ENCODE data around the gene PCDH9.

DNA sequence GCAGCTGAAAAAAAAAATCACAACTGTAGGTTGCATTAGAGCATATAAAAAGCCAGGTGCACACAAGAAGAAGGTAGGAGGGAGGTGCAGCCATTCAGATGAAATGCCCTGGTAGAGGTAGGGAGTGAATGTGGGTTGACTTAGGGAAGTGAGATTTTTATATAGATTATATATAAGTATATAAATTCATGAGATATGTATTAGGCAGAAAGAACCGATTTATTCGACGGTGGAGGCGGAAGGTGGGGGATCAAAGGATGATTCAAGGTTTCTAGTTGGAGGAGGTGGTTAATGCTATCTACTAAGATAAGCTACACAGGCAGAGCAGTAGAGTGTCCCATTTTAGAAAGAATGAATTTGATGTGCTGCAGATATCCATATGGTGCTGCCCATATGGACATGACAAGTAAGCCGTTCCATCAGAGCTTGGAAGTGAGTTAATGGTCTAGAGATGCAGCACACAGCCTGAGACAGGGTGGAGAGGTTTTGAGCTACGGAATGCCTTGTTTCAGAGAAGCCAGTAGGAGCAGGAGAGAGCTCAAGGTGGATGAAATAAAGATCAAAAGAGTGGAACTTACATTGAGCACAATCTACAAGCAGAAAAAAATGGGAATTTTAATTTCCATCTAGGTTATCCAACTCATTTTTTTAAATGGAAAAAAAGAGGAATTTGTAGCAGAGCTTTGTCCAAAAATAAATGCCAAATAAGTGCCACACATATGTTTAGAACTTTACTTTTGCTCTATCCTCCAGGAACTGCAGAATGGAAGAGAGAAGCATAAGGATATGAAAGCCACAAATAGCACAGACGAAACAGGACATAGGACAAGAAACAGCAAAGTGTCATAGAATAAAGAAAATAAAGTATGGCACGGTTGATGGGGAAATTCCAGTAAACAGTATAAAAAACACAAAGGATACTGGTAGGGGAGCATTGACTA, 177.3 kb downstream of the PCDH9 start:
- TF ChIP-seq POLR2AphosphoS5 (IDR thresholded peaks at IDR 0.05; ENCODE audit: low read depth, low read length) (no peak), SIN3A (IDR thresholded peaks at IDR 0.05; ENCODE audit: borderline replicate concordance, low read depth, low read length) (no peak), TCF12 (IDR thresholded peaks at IDR 0.05) (no peak), EZH2phosphoT487 (IDR thresholded peaks at IDR 0.05; ENCODE audit: borderline replicate concordance, low read depth) (no peak)
- TF ChIP-seq, protein P1, sequence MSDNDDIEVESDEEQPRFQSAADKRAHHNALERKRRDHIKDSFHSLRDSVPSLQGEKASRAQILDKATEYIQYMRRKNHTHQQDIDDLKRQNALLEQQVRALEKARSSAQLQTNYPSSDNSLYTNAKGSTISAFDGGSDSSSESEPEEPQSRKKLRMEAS (IDR thresholded peaks at IDR 0.05; ENCODE audit: low read depth) = no peak

All from SK-N-SH (cell line).